ENCODE data around the gene DGKI.

DNA sequence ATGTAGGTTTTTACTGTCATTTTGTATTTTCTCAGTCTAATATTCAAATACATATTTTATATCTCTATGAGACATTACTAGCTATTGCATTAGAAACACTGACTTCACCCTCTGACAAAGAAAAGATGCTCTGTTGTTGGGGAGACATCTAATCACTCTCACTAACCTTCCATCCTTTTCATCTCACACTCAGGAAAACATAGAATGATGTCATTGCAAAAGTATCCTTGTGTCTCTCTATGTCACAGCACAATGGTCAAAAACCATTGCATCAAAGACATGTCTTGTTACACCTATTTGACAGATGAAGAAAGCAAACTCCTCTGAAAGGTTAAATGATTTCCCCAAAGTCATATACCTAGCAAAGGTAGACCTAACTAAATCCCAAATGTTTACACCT lies 272.0 kb downstream of the DGKI start:
- TF ChIP-seq, protein P1, sequence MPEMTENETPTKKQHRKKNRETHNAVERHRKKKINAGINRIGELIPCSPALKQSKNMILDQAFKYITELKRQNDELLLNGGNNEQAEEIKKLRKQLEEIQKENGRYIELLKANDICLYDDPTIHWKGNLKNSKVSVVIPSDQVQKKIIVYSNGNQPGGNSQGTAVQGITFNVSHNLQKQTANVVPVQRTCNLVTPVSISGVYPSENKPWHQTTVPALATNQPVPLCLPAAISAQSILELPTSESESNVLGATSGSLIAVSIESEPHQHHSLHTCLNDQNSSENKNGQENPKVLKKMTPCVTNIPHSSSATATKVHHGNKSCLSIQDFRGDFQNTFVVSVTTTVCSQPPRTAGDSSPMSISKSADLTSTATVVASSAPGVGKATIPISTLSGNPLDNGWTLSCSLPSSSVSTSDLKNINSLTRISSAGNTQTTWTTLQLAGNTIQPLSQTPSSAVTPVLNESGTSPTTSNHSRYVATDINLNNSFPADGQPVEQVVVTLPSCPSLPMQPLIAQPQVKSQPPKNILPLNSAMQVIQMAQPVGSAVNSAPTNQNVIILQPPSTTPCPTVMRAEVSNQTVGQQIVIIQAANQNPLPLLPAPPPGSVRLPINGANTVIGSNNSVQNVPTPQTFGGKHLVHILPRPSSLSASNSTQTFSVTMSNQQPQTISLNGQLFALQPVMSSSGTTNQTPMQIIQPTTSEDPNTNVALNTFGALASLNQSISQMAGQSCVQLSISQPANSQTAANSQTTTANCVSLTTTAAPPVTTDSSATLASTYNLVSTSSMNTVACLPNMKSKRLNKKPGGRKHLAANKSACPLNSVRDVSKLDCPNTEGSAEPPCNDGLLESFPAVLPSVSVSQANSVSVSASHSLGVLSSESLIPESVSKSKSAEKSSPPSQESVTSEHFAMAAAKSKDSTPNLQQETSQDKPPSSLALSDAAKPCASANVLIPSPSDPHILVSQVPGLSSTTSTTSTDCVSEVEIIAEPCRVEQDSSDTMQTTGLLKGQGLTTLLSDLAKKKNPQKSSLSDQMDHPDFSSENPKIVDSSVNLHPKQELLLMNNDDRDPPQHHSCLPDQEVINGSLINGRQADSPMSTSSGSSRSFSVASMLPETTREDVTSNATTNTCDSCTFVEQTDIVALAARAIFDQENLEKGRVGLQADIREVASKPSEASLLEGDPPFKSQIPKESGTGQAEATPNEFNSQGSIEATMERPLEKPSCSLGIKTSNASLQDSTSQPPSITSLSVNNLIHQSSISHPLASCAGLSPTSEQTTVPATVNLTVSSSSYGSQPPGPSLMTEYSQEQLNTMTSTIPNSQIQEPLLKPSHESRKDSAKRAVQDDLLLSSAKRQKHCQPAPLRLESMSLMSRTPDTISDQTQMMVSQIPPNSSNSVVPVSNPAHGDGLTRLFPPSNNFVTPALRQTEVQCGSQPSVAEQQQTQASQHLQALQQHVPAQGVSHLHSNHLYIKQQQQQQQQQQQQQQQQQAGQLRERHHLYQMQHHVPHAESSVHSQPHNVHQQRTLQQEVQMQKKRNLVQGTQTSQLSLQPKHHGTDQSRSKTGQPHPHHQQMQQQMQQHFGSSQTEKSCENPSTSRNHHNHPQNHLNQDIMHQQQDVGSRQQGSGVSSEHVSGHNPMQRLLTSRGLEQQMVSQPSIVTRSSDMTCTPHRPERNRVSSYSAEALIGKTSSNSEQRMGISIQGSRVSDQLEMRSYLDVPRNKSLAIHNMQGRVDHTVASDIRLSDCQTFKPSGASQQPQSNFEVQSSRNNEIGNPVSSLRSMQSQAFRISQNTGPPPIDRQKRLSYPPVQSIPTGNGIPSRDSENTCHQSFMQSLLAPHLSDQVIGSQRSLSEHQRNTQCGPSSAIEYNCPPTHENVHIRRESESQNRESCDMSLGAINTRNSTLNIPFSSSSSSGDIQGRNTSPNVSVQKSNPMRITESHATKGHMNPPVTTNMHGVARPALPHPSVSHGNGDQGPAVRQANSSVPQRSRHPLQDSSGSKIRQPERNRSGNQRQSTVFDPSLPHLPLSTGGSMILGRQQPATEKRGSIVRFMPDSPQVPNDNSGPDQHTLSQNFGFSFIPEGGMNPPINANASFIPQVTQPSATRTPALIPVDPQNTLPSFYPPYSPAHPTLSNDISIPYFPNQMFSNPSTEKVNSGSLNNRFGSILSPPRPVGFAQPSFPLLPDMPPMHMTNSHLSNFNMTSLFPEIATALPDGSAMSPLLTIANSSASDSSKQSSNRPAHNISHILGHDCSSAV (CRISPR knock-in tag; IDR thresholded peaks at IDR 0.05; ENCODE audit: borderline replicate concordance): no peak
- TF ChIP-seq NR3C1 (CRISPR knock-in tag; IDR thresholded peaks at IDR 0.05) (no peak), SMC3 (IDR thresholded peaks at IDR 0.05; ENCODE audit: low read length) (no peak), PHF8 (CRISPR knock-in tag; IDR thresholded peaks at IDR 0.05) (no peak), TAF15 (IDR thresholded peaks at IDR 0.05; ENCODE audit: low read depth, low read length, poor library complexity, severe bottlenecking) (no peak), ZNF124 (CRISPR knock-in tag; IDR thresholded peaks at IDR 0.05) (no peak)
- TF ChIP-seq, protein P2, sequence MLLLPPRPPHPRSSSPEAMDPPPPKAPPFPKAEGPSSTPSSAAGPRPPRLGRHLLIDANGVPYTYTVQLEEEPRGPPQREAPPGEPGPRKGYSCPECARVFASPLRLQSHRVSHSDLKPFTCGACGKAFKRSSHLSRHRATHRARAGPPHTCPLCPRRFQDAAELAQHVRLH (CRISPR knock-in tag; IDR thresholded peaks at IDR 0.05; ENCODE audit: borderline replicate concordance, low read depth): no peak
- TF ChIP-seq, protein P3, sequence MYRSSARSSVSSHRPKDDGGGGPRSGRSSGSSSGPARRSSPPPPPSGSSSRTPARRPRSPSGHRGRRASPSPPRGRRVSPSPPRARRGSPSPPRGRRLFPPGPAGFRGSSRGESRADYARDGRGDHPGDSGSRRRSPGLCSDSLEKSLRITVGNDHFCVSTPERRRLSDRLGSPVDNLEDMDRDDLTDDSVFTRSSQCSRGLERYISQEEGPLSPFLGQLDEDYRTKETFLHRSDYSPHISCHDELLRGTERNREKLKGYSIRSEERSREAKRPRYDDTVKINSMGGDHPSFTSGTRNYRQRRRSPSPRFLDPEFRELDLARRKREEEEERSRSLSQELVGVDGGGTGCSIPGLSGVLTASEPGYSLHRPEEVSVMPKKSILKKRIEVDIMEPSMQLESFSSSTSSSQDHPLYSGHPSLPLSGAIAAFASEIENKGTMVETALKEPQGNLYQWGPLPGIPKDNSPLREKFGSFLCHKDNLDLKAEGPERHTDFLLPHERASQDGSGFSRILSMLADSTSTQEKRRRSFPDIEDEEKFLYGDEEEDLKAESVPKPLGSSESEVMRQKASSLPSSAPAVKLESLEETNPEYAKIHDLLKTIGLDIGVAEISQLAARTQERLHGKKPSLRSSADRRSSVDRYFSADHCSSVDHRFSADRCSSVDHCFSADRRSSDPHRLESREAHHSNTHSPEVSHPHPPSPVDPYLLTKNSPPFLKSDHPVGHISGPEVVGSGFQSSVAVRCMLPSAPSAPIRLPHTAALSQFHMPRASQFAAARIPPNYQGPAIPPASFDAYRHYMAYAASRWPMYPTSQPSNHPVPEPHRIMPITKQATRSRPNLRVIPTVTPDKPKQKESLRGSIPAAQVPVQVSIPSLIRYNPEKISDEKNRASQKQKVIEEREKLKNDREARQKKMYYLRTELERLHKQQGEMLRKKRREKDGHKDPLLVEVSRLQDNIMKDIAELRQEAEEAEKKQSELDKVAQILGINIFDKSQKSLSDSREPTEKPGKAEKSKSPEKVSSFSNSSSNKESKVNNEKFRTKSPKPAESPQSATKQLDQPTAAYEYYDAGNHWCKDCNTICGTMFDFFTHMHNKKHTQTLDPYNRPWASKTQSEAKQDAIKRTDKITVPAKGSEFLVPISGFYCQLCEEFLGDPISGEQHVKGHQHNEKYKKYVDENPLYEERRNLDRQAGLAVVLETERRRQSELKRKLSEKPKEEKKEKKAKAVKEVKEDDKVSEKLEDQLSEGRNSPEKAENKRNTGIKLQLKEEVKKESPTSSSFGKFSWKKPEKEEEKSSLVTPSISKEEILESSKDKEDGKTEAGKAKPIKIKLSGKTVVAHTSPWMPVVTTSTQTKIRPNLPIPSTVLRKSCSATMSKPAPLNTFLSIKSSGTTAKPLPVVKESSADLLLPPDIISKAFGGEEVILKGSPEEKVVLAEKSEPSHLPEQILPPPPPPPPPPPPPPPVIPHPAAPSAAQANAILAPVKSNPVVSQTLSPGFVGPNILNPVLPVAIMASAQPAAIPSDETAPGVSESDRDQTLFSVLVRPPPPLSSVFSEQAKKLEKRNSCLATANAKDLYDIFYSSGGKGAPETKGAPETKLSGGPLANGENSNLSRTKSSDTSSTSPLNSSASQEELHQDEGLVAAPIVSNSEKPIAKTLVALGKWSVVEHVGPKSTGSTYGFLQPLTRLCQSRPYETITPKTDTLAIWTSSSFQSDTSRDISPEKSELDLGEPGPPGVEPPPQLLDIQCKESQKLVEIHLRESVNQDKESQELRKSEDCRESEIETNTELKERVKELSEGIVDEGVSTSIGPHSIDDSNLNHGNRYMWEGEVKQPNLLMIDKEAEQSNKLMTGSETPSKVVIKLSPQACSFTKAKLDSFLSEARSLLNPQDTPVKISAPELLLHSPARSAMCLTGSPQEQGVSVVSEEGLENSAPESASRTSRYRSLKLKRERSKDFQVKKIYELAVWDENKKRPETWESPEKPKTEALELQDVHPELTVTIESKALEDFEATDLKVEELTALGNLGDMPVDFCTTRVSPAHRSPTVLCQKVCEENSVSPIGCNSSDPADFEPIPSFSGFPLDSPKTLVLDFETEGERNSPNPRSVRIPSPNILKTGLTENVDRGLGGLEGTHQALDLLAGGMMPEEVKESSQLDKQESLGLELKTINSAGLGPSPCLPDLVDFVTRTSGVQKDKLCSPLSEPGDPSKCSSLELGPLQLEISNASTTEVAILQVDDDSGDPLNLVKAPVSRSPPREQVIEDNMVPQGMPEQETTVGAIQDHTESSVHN (CRISPR knock-in tag; IDR thresholded peaks at IDR 0.05): no peak
